ENCODE results near the gene AUTS2.

The AUTS2 gene

GRCh38 chr7:70035519-70035918 lies 437.2 kb downstream of the AUTS2 start:
- DNase-seq (ENCODE audit: low read depth): no peak

DNA sequence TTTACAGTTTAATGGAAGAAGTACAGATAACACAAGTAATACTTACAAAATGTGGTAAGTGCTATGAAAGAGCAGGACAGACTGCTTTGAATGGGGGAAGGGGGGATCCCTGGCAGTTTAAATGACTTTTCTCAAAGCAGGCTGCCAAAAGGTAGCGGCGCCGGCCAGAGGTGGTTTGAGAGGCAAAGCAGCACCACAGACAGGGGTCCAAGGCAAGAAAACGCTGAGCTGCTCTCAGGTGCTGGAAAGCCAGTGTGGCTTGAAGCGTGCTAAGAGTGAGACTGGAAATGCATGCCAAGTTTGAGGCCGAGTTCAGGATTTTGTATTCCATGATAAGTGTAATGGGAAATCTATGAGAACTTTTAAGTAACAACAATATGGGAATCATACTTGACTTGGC lies 437.7 kb downstream of the AUTS2 start:
- no peak for DNase-seq (ENCODE audit: low read depth)

DNA sequence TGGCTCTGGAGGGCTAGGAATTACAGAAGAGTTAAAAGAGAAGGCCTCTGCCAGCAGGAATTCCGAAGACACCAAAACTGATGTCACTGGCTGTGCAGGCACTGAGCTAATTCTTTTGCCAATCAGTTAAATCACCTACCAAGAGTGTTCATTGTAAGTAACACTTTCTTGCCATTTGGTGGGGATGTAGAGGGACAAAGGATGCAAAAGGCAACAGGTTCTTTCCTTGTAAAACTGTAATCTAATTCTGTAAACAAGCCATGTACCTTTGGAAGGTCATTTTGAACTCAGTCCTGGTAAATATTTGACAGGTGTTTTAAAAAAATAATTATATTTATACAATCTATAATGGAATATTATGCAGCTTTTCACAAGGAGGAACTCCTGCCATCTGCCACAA lies 438.4 kb downstream of the AUTS2 start:
- DNase-seq (ENCODE audit: low read depth): no peak

DNA sequence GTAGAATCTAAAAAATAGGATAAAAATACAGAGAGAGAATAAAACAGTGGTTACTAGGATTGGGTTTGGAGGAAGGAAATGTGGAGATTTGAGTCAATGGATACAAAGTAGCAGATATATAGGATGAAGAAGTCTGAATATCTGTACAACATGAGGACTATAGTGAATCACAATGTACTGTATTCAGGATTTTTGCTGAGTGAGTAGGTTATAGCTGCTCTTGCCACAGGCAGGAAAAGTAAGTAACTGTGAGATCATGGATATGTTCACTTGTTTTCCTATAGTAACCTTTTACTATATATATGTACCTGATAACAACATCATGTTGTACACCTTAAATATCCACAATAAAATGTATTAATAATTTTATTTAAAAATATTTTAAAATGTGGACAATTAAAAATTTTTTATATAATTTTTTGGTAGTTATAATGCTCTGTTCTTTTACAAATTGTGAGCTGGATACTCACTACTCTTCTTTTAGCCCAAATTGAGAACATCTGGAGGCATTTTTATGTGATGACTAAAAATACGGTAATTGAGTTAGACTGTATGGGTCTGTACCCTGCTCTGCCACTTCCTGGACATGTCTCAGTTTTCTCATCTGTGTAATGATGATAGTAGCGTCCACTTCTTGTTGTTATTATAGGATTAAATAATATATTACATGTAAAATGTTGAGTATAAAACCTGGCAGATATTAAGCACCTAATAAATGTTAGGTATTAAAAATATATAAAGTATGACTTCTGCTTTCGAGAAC lies 439.1 kb downstream of the AUTS2 start:
- DNase-seq (ENCODE audit: low read depth): no peak

GRCh38 chr7:70040051-70040450 lies 441.8 kb downstream of the AUTS2 start:
- no peak for DNase-seq (ENCODE audit: low read depth)

GRCh38 chr7:70040970-70041766 lies 442.9 kb downstream of the AUTS2 start:
- DNase-seq (ENCODE audit: low read depth): no peak

DNA sequence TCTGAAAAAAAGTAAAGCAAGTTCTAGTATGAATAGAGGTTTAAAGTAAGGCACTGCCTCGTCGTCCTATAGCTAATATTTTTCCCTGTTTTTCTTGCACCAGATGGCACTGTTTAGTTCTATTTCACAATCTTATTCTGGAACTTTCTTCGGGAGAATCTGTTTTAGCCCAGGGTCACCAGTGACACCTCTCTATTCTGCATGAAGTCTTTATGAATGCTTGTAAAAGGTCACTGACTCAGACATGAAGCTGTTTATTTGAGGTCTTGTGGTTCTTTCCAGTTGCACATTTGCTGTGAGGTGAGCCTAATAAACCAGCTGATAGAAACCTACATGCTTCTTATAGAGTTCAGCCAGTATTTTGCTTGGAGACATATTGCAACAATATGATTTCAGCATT lies 444.3 kb downstream of the AUTS2 start:
- DNase-seq (ENCODE audit: low read depth): peak; percentile 2

DNA sequence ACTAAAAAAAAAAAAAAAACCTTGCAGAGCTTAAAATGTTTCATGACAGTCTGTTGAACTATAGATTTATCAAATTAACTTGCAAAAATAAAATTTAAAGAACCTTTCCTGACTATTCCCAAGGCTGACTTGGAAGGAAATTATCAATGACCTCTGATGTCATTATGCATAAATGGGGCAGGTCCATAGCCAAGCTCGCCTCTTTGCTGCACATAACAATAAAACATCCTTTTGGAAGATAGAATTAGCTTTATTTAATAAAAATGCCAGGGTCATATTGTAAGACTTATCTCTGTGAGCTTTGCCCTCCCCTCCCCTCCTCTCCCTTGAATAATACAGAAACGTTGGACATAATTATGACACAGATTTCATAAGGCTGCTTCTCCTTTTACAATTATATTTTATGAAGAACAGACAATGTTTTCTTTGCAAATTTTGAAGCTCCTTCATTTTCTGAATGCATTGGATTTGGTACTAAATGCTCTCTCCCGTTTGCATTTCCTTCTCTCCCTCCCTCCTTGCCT lies 444.8 kb downstream of the AUTS2 start:
- no peak for DNase-seq (ENCODE audit: low read depth)

GRCh38 chr7:70044064-70044463 lies 445.8 kb downstream of the AUTS2 start:
- no peak for DNase-seq (ENCODE audit: low read depth)

DNA sequence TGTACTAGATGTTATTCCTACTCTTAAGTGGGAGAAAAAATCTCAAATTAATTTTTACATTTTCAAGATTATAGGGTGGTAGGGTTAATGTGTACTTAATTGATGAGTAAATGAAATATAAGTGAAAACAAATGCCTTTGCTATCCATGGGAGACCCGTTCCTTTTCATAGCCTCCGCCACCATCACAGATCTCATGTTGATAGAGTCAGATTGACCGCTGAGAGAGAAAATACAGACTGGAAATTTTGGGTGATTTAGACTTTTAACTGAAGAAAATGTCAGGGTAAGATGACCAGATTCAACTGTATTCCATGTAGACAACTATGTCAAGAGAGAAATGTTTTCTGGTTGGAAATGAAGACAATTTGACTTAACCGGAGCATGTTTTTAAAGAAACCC lies 446.2 kb downstream of the AUTS2 start:
- DNase-seq (ENCODE audit: low read depth): no peak

- no peak for DNase-seq (ENCODE audit: low read depth)
Measured at GRCh38 chr7:70044981-70045380, 446.7 kb downstream of the AUTS2 start.

- DNase-seq (ENCODE audit: low read depth): no peak
Measured at GRCh38 chr7:70047384-70047783, 449.1 kb downstream of the AUTS2 start.

GRCh38 chr7:70047891-70048448 lies 449.7 kb downstream of the AUTS2 start:
- no peak for DNase-seq (ENCODE audit: low read depth)

DNA sequence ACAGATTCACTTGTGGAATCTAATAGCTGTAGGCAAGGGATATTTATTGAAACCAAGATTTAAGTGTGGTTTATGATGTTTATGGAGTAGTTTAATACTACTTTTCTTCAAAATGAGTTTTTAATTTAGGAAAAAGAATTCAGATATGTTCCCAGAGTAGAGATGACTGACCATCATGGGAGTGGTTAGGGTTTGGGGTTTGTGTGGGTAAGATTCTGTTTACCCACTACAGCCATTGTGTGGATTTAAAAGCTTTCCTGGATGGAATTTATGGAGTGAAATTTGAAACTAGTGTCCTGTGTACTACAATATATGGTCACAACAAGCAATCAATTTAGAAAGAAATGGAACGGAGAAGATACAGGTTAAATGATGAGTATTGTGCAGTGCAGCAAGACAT lies 453.5 kb downstream of the AUTS2 start:
- DNase-seq (ENCODE audit: low read depth): no peak

DNA sequence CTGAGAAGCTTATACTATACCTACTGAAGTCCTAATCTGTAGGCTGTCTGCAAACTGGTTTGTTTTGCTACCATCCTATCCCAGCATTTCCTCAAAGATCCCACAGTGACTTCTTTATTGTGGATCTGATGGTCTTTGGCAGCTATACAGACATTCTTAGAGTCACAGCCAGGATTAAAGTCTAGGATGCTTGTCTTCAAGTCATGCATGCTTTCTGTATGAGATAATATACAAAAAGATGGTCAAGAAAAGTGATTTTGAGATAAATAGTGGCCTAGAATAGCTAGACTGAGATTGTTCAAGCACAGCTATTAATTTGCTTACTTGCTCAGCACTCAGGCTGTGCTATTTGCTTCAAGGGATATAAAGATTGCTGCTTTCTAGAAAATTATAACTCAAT lies 454.4 kb downstream of the AUTS2 start:
- DNase-seq (ENCODE audit: low read depth): no peak

GRCh38 chr7:70053421-70053820 lies 455.1 kb downstream of the AUTS2 start:
- DNase-seq (ENCODE audit: low read depth): no peak

DNA sequence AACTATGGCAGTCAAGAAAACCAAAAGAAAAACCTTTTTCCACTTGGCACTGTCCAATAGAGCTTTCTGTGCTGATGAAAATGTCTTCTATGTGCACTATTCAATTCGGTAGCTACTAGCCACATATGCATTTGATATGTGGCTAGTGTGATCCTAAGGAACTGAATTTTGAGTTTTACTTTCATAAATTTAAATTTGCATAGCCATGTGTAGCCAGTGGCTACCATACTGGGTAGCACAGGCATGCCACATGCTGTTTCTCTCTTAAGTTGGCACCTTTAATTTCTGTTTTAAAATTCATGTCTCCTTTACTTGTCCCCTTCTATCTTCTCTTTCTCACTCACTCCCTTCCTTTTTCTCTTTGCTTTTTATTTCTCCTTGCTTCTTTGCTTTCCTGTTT lies 455.7 kb downstream of the AUTS2 start:
- no peak for DNase-seq (ENCODE audit: low read depth)

DNA sequence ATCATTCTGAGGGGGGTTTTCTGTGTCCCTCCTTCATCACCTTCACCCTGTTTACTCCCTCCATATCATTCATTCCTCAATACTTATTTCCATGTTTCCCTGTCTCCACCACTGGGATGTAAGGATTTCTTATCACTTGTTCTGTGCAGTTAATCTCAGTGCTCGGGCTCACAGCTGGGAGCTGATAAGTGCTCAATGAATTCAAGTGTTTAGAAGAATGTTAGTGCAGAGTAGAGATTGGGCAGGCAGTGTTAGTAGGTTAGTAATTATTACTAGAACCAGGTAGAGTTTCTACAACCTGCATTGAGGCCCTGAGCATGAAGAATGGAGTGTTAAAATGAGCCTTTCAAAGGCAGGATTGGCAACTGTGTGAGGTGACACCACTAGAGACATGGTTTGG lies 458.1 kb downstream of the AUTS2 start:
- DNase-seq (ENCODE audit: low read depth): no peak

GRCh38 chr7:70060298-70061068 lies 462.2 kb downstream of the AUTS2 start:
- no peak for DNase-seq (ENCODE audit: low read depth)

DNA sequence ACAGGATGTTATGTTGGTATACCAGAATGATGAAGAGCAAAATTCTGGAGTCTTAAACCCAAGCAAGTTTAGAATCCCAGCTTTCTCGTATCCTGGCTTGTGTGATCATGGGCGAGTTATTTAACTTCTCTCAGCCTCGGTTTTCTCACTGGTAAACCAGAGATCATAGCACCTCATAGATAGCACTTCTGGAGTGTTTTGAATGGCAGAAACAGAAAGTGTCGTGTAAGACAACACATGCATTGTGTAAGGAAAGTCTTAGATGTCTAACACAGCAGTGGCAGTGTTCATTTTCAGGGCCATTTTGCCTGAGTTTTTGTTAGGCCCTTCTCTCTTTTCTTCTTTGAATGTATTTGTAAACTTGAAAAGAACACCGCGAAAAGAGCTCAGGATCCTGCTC lies 465.1 kb downstream of the AUTS2 start:
- no peak for DNase-seq (ENCODE audit: low read depth)

DNA sequence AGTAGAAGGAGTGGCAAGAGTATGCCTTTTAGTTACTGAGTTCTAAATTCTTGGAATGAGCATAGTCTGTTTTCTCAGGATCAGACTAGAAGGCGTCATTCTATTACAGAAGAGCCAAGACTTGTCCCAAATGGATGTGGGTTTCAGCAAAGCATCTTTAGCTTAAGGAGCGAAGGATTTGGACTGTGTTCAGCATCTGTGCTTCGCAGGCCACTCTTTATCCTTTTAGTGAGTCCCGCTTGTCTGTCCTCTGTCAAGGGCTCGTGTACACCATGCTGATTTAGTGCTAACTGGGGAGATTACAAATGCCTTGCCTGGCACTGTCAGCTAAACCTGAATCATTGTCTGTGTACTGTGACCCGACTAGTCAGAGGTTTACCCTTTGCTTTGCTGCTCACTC lies 465.7 kb downstream of the AUTS2 start:
- no peak for DNase-seq (ENCODE audit: low read depth)

DNA sequence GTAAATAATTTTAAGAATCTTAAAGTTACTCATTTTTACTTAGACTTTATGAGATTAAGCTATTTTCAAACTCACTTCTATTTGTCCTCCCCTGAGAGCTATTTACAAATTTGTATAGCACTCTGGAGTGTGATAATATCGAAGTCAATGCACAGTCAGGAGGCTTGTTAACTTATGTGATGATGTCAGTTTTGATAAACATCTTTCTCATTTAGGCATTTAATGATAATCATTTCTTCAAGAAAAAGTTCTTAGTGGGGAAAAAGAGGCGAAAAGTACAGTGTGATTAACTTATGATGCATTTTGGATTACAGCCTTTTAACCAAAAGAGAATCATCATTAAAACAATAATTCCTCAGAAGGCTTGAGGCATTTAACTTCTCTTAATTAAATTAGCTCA lies 468.6 kb downstream of the AUTS2 start:
- DNase-seq (ENCODE audit: low read depth): no peak

Data from amniotic epithelial cell (primary cell).